Liver (tissue), 3 donors: ENCODE measurements around the gene LCN2.

Experiments
- EGR1 ChIP-seq, 2 donors: IDR thresholded peaks; 2 replicates each; pipeline ENCODE4 v1.6.1; 2016 to 2018; ENCODE audit warnings: antibody characterized with exemption in 2 of 2, low read depth in 2 of 2
- FOXA1 ChIP-seq: IDR thresholded peaks from 2 replicates; pipeline ENCODE4 v1.6.1; 2016; ENCODE audit warnings: antibody characterized with exemption
- GABPA ChIP-seq, 2 donors: IDR thresholded peaks in 1 of 2; conservative IDR thresholded peaks in 1 of 2; 2 replicates each; pipeline ENCODE4 v1.6.1; 2016; ENCODE audit warnings: antibody characterized with exemption in 2 of 2, mild to moderate bottlenecking in 1 of 2, moderate library complexity in 1 of 2
- HNF4G ChIP-seq: IDR thresholded peaks from 2 replicates; pipeline ENCODE4 v1.6.1; 2016; ENCODE audit warnings: antibody characterized with exemption
- JUND ChIP-seq, 2 donors: IDR thresholded peaks; 2 replicates each; pipeline ENCODE4 v1.6.1; 2016; ENCODE audit warnings: antibody characterized with exemption in 2 of 2
- SP1 ChIP-seq: IDR thresholded peaks from 2 replicates; pipeline ENCODE4 v1.6.1; 2018; ENCODE audit warnings: antibody characterized with exemption, mild to moderate bottlenecking
- TAF1 ChIP-seq: conservative IDR thresholded peaks from 2 replicates; pipeline ENCODE4 v1.6.1; 2016; ENCODE audit warnings: antibody characterized with exemption, mild to moderate bottlenecking
- YY1 ChIP-seq: IDR thresholded peaks from 2 replicates; pipeline ENCODE4 v1.6.1; 2016; ENCODE audit warnings: antibody characterized with exemption, mild to moderate bottlenecking
- TF ChIP-seq, protein P1 (sequence below): fragments of 150-350 bp; IDR thresholded peaks from 2 replicates; pipeline ENCODE4 v1.5.1; 2017; ENCODE audit warnings: improper control_type of control experiment, low read depth, low read length; ENCODE audit not compliant: missing input control
- TF ChIP-seq, protein P2 (sequence below): IDR thresholded peaks from 2 replicates; pipeline ENCODE4 v1.6.1; 2016; ENCODE audit warnings: antibody characterized with exemption
- TF ChIP-seq, protein P3 (sequence below): IDR thresholded peaks from 2 replicates; pipeline ENCODE4 v1.6.1; 2016; ENCODE audit warnings: antibody characterized with exemption
- donor health status: healthy.
- donor health status: healthy.

DNA sequence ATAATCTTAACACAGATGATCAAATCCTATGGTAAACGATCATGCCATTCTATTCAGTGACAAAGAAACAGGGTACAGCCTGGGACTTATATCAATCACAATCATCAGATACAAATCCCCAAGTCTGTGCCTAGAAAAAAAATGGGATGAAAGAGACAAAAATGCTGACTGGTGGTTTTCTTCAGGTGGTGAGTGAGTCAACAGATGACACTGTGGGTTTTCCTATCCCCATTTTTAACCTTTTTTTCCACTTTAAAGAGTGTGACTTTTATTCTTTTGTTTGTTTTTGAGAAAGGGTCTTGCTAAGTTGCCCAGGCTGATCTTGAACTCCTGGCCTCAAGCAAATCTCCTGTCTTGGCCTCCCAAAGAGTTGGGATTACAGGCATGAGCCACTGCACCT, 39.0 kb downstream of the LCN2 start:
- TF ChIP-seq, protein P1, sequence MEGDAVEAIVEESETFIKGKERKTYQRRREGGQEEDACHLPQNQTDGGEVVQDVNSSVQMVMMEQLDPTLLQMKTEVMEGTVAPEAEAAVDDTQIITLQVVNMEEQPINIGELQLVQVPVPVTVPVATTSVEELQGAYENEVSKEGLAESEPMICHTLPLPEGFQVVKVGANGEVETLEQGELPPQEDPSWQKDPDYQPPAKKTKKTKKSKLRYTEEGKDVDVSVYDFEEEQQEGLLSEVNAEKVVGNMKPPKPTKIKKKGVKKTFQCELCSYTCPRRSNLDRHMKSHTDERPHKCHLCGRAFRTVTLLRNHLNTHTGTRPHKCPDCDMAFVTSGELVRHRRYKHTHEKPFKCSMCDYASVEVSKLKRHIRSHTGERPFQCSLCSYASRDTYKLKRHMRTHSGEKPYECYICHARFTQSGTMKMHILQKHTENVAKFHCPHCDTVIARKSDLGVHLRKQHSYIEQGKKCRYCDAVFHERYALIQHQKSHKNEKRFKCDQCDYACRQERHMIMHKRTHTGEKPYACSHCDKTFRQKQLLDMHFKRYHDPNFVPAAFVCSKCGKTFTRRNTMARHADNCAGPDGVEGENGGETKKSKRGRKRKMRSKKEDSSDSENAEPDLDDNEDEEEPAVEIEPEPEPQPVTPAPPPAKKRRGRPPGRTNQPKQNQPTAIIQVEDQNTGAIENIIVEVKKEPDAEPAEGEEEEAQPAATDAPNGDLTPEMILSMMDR: no peak
- TF ChIP-seq GABPA (IDR thresholded peaks at IDR 0.05 in 1 of 2, conservative IDR thresholded peaks at IDR 0.05 in 1 of 2) (no peak), EGR1 (IDR thresholded peaks at IDR 0.05; ENCODE audit: low read depth in 2 of 2) (no peak), TAF1 (no peak), HNF4G (no peak), SP1 (no peak), FOXA1 (no peak), JUND (IDR thresholded peaks at IDR 0.05) (no peak), YY1 (no peak)
- TF ChIP-seq, protein P2, sequence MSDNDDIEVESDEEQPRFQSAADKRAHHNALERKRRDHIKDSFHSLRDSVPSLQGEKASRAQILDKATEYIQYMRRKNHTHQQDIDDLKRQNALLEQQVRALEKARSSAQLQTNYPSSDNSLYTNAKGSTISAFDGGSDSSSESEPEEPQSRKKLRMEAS: no peak
- TF ChIP-seq, protein P3, sequence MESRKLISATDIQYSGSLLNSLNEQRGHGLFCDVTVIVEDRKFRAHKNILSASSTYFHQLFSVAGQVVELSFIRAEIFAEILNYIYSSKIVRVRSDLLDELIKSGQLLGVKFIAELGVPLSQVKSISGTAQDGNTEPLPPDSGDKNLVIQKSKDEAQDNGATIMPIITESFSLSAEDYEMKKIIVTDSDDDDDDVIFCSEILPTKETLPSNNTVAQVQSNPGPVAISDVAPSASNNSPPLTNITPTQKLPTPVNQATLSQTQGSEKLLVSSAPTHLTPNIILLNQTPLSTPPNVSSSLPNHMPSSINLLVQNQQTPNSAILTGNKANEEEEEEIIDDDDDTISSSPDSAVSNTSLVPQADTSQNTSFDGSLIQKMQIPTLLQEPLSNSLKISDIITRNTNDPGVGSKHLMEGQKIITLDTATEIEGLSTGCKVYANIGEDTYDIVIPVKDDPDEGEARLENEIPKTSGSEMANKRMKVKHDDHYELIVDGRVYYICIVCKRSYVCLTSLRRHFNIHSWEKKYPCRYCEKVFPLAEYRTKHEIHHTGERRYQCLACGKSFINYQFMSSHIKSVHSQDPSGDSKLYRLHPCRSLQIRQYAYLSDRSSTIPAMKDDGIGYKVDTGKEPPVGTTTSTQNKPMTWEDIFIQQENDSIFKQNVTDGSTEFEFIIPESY: no peak
